ENCODE measurements around the gene SPRING1.

SPRING1 gene

DNA sequence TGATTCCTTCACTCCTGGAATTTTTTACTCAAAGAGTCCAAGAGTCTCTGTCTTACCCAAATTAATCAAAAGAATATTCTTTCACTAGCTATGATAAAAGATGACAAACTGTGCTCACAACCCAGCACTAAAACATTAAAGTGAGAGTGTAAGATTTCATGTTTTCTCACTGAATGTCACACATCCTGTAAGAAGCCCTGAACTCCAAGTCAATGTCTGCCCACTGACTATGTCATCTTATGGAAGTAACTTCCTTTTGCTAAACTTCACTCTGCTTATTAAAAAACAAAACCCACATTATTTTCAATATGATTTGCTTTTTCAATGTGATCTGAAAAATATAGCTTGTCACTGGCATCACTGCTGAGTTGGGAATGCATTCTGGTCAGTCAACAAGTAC, 15.6 kb downstream of the SPRING1 start:
- CTCF ChIA-PET: interaction anchor here (1.0 to 5.9 kb wide), 3 partner anchors 13 to 19 kb away, joined by 3 to 36 read pairs (median 8); no protein-coding TSS in a partner anchor
- TF ChIP-seq, protein P1, sequence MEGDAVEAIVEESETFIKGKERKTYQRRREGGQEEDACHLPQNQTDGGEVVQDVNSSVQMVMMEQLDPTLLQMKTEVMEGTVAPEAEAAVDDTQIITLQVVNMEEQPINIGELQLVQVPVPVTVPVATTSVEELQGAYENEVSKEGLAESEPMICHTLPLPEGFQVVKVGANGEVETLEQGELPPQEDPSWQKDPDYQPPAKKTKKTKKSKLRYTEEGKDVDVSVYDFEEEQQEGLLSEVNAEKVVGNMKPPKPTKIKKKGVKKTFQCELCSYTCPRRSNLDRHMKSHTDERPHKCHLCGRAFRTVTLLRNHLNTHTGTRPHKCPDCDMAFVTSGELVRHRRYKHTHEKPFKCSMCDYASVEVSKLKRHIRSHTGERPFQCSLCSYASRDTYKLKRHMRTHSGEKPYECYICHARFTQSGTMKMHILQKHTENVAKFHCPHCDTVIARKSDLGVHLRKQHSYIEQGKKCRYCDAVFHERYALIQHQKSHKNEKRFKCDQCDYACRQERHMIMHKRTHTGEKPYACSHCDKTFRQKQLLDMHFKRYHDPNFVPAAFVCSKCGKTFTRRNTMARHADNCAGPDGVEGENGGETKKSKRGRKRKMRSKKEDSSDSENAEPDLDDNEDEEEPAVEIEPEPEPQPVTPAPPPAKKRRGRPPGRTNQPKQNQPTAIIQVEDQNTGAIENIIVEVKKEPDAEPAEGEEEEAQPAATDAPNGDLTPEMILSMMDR (IDR thresholded peaks at IDR 0.05; ENCODE audit: insufficient read depth, low read length, missing control alignments): no peak
- H3K4me3 ChIP-seq (ENCODE audit: low read depth, low read length): no peak overlapping the region
- POLR2A ChIA-PET: no interaction called here
- DNase-seq (ENCODE audit: low read depth, low spot score): no peak

DNA sequence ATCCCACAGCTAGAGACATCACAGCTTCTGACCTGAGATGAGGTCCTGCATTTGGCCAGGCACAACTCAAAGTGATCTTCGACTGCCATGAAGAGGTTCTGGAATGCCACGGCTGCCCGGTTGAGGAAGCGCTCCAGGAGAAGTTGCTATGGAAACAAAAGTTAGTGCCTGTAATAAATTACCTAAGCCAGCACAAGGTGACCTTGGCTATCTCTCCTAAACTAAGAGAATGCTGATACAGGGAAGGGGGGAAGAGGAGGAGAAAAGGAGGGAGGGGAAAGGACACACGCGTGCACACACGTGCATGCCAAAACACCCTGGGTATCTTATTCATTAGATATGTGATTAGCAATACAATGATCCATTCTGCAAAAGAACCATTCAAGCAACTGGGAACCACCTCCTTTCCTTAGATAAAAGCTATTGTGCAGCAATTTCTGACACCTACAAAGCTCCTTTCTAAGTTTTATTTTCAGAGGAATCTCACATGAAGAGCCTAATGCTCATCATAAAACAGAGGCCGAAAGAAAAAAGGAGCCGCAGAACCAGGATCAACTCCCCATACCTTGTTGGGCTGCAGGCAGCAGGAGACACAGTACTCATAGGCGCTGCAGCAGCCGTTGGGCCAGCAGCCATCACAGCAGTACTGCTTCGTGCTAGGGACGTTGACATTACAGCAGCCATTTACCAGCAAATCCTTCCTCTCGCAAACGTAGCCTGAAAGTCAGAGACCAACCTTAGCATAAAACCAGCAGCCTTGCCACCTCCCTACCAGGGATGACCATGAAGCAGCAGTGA, 17.9 kb downstream of the SPRING1 start:
- H3K4me3 ChIP-seq (ENCODE audit: low read depth, low read length): no peak overlapping the region
- no peak for DNase-seq (ENCODE audit: low read depth, low spot score)
- POLR2A ChIA-PET: no interaction called here
- TF ChIP-seq, protein P1 (IDR thresholded peaks at IDR 0.05; ENCODE audit: insufficient read depth, low read length, missing control alignments): no peak
- CTCF ChIA-PET: interaction anchor here (0.7 to 5.9 kb wide), 5 partner anchors 11 to 856 kb away, joined by 3 to 36 read pairs (median 6); partner anchors contain the start of gene HRK

DNA sequence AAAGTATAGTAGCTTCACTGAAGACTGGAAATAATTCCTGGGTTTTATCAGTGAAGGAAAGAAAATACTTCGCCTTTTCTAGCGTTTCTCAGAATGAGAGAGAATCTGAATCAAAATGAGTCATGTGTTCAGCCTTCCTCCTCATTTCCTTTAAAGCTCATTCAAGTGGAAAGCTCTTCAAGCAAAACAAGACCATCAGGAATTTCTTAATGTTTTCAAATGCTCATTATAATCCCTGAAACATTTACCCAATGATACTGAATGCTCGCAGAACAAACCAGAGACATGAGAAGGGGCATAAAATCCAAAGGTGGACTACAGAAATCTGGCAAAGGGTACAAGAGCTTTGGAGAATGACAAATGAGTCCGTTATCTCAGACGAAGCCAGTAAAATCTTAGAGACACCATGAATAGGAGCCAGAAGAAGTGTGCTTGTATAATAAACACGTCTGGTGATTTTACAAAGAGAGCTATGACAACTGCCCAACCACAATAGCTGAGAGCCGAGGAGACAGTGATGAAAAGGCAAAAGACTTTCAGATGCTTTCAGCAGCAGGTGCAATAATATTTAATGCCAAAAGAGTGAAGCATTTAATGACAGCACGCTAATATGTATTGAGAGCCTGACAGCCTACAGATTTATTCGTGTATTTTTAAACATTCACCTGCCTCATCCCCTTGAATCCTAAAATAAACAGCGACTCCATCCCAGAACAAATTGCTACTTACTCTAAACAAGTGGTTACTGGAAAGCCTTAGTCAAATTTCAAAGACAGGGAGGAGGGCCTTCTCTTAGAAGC, 19.0 kb downstream of the SPRING1 start:
- H3K4me3 ChIP-seq (ENCODE audit: low read depth, low read length): no peak overlapping the region
- DNase-seq (ENCODE audit: low read depth, low spot score): peak; percentile 14
- ChIA-PET CTCF (interaction anchor here (0.7 to 5.9 kb wide), 7 partner anchors 8 to 854 kb away, joined by 3 to 36 read pairs (median 4); partner anchors contain the start of gene HRK), POLR2A (interaction anchor here (0.6 kb wide), 1 partner anchor 729 kb away, joined by 3 read pairs; no protein-coding TSS in a partner anchor)
- TF ChIP-seq, protein P1 (IDR thresholded peaks at IDR 0.05; ENCODE audit: insufficient read depth, low read length, missing control alignments): no peak

DNA sequence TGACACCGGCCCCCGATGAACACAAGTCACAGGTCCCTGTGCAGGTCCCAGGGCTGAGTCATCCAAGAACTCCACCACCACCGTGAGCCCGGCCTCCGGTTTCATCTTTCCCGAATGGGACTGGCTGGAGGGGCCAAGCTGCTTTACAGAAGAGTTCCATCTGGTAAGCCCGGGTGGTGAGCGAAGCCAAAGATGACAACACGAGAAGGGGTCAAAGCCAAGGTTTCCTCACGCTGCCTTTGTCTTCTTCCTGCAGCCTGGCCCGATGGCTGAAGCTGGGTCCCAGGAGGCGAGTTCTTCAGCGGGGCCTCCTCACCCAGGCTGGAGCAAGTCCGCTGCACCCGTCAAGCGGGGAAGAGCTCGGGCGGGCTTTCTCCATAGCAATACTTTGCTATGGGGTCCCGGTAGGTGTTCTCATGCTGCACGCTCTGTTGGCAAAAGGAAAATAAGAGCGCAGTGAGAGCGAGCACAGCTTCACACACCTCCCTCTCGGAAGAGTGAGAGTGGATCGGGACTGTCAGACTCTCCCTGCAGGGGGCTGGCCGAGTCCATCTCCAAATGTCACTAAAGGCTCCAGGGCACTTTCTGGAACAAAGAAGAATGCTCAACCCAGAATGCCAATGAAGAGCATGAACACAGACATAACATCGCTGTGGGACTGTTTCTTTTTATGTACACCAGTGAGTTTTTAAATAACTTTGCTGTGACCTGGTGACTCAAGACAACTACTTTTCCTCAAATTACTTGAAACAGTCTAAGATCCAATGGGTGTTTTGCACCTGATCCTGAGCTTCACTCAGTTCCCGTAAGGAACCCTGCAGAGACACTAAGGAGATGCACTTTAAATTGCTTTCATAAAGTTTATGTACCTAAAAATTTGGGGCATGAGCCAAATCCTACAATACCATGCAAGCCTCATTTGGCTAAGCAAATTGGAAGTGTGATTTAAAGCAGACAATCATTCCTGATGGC, 20.1 kb downstream of the SPRING1 start:
- CTCF ChIA-PET: interaction anchor here (1.2 to 5.9 kb wide), 4 partner anchors 9 to 166 kb away, joined by 4 to 36 read pairs (median 14); no protein-coding TSS in a partner anchor
- POLR2A ChIA-PET: interaction anchor here (0.6 kb wide), 1 partner anchor 728 kb away, joined by 3 read pairs; no protein-coding TSS in a partner anchor
- H3K4me3 ChIP-seq (ENCODE audit: low read depth, low read length): no peak overlapping the region
- DNase-seq (ENCODE audit: low read depth, low spot score): no peak
- TF ChIP-seq, protein P1 (IDR thresholded peaks at IDR 0.05; ENCODE audit: insufficient read depth, low read length, missing control alignments): no peak

DNA sequence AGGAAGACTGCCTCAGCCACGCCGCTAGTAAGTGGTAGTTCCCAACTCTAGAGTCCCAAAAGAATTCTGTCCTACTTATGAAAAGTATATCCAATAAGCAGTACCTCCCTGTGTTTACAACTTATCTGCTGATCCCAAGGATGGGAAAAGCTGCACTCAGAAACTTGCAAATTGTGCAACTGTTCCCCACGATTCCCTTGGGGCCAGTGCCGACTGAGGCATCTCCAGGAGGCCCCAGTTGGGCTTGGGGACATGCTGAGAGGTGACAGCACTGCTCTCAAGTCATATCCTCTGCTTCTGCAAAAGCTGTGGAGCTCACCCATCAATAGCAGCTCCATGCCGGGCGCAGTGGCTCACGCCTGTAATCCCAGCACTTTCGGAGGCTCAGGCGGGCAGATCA, 23.7 kb downstream of the SPRING1 start:
- DNase-seq (ENCODE audit: low read depth, low spot score): no peak
- CTCF ChIA-PET: interaction anchor here (0.9 to 4.9 kb wide), 3 partner anchors 10 to 168 kb away, joined by 3 to 20 read pairs (median 9); no protein-coding TSS in a partner anchor
- TF ChIP-seq, protein P1 (IDR thresholded peaks at IDR 0.05; ENCODE audit: insufficient read depth, low read length, missing control alignments): no peak
- POLR2A ChIA-PET: no interaction called here
- no peak overlapping the region for H3K4me3 ChIP-seq (ENCODE audit: low read depth, low read length)

Data from AG04449 (cell line).